IPS-18c (cell line): ENCODE measurements around the gene LTBP3.
"Not testable (repeated sequence)": the region's sequence is repeated elsewhere in the genome, so short reads cannot be mapped to it uniquely, and the experiment has no call there.

Source experiments
- H3K4me3 ChIP-seq: 2 replicates; pipeline ENCODE4 v1.7.0; 2013; ENCODE audit warnings: low read depth, mild to moderate bottlenecking, low read length, moderate library complexity; ENCODE audit not compliant: insufficient read depth
- H3K9me3 ChIP-seq: one replicate; pipeline ENCODE4 v1.6.1; 2013; ENCODE audit warnings: mild to moderate bottlenecking, low read length, moderate library complexity; ENCODE audit not compliant: control insufficient read depth, insufficient read depth

LTBP3 gene

GRCh38 chr11:65532388-65533064, 25.6 kb downstream of the LTBP3 start:
- H3K9me3 ChIP-seq = no peaks in the 10 kb centered on the region
- H3K4me3 ChIP-seq = no peak overlapping the region

GRCh38 chr11:65530157-65530496, 28.0 kb downstream of the LTBP3 start:
- H3K4me3 ChIP-seq = no peak overlapping the region
- H3K9me3 ChIP-seq = no peaks in the 10 kb centered on the region

GRCh38 chr11:65529475-65530156, 28.5 kb downstream of the LTBP3 start:
- H3K9me3 ChIP-seq = no peaks in the 10 kb centered on the region
- no peak overlapping the region for H3K4me3 ChIP-seq

- no peak overlapping the region for H3K4me3 ChIP-seq
- H3K9me3 ChIP-seq = no peaks in the 10 kb centered on the region
Measured at GRCh38 chr11:65528819-65529350, 29.3 kb downstream of the LTBP3 start.

- no peak overlapping the region for H3K4me3 ChIP-seq
- H3K9me3 ChIP-seq = no peaks in the 10 kb centered on the region
Measured at GRCh38 chr11:65526744-65527143, 31.4 kb downstream of the LTBP3 start.

GRCh38 chr11:65525546-65526480, 32.3 kb downstream of the LTBP3 start:
- no peaks in the 10 kb centered on the region for H3K9me3 ChIP-seq
- H3K4me3 ChIP-seq = peak overlapping the region; percentile 93

GRCh38 chr11:65524741-65525545, 33.2 kb downstream of the LTBP3 start, which contains the start of gene SCYL1:
Gene SCYL1 (plus strand): TSS chr11:65525083. CDS start chr11:65525154, 71 bp downstream.
- Histone ChIP-seq H3K9me3 (no peaks in the 10 kb centered on the region), H3K4me3 (peak within 1 kb of the TSS; percentile 93)

GRCh38 chr11:65524014-65524740, 34.0 kb downstream of the LTBP3 start:
- Histone ChIP-seq H3K9me3 (no peaks in the 10 kb centered on the region), H3K4me3 (peak overlapping the region; percentile 32)

GRCh38 chr11:65523631-65523968, 34.6 kb downstream of the LTBP3 start:
- not testable (repeated sequence) for H3K9me3 ChIP-seq, H3K4me3 ChIP-seq

- not testable (repeated sequence) for H3K4me3 ChIP-seq, H3K9me3 ChIP-seq
Measured at GRCh38 chr11:65522718-65523630, 35.2 kb downstream of the LTBP3 start.

- not testable (repeated sequence) for H3K4me3 ChIP-seq, H3K9me3 ChIP-seq
Measured at GRCh38 chr11:65521777-65522521, 36.2 kb downstream of the LTBP3 start.

- not testable (repeated sequence) for H3K9me3 ChIP-seq, H3K4me3 ChIP-seq
Measured at GRCh38 chr11:65518941-65519549, 39.1 kb downstream of the LTBP3 start.

- Histone ChIP-seq H3K4me3 (no peak overlapping the region), H3K9me3 (no peaks in the 10 kb centered on the region)
Measured at GRCh38 chr11:65516135-65516968, 41.8 kb downstream of the LTBP3 start.

GRCh38 chr11:65512311-65512710, 45.8 kb downstream of the LTBP3 start:
- H3K9me3 ChIP-seq, H3K4me3 ChIP-seq: not testable (repeated sequence)
